ENCODE data around the gene TNIP1. TPM values are rescaled to one million over a fixed set of nuclear protein-coding genes. Genes with fewer than 3 reads are reported as not detected.

TNIP1 gene
- total and polyA plus RNA-seq, 2 experiments from 2014 or later, result 94.9 to 134 TPM

DNA sequence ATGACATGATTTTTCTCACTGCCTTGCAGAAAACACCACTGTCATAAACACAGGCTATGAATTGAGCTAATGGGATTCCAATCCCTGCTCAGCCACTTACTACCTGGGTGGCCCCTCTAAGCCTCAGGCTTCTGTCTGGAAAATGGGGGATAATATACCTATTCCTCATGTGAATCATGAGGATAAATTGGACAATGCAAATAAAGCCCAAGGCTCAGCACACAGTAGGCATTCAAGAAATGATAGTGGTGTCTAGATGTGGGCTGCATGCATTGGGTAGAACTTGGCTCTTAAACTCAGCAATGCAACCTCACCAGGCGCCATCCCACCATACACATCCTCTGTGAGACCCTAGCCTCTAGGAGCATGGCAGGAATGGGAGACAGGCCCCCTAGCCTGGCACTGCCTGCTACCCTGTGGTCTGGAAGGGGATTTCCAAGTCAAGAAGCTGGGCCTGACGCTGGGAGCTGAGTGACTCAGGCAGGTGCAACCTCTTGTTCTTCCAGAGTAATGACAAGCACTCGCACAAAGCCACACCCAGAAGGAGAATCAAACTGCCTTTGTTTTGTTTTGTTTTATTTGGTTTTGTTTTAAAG is 2.3 kb upstream of the TNIP1 start:
- Histone ChIP-seq H3K27me3 (no peaks in the 10 kb centered on the region), H3K9me3 (ENCODE audit: low read depth) (no peaks in the 10 kb centered on the region), H3K27ac (no peak overlapping the region), H3K4me1 (ENCODE audit: low read depth) (peaks cover 22% of the 10 kb centered on the region), H3K36me3 (no peaks in the 10 kb centered on the region), H3K4me3 (no peak overlapping the region)
- no peak for TF ChIP-seq CTCF (IDR thresholded peaks at IDR 0.05; ENCODE audit: low read depth, low read length)
- no peak for DNase-seq (ENCODE audit: low read depth in 1 of 2, low spot score in 1 of 2)

- Histone ChIP-seq H3K27ac (peak overlapping the region; percentile 98), H3K36me3 (no peaks in the 10 kb centered on the region), H3K4me3 (peak overlapping the region; percentile 69), H3K9me3 (ENCODE audit: low read depth) (no peaks in the 10 kb centered on the region), H3K4me1 (ENCODE audit: low read depth) (peaks cover 22% of the 10 kb centered on the region), H3K27me3 (no peaks in the 10 kb centered on the region)
- peak; percentile 31 for TF ChIP-seq CTCF (IDR thresholded peaks at IDR 0.05; ENCODE audit: low read depth, low read length)
- DNase-seq (ENCODE audit: low read depth in 1 of 2, low spot score in 1 of 2), result peak; percentile 46 to 54
These were observed 1.6 kb upstream of the TNIP1 start for GRCh38 chr5:151082282-151082902.

DNA sequence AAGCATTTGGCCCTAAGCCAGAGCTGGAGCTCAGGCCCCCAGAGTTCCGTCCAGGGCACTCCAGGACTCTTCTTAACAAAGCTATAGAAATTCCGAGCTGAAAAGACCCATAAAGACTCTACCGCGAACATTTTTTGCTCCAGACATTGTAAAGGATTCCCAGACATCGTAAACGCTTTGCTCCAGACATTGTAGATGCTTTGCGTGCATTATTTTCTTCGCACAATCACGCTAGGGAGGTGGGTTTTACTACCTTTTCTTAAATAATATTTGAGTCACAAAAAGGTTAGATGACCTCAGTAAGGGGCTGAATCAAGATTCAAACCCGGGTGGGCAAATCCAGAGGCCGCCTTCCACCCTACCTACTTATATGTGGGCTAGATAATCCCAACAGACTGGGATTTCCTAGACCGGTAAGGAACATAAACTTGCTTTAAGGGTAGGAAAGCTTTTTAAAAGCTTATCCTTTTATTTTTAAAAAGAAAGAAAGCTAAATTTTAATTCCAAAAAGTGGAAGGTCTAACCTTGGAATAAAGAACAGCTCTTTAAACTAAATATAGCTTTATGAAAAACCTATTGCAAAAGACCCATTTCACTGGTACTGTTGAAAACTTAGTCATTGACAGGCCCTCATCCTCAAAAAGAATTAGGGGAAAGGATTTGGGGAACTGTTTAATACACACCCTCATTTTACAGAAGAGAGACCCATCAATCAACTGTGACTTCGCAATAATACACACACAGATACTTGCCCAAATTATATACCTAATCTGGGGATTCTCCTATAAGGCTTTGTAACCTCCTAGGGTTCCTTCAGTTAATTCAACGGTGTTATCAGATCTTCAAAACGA is 822 bp upstream of the TNIP1 start:
- H3K27me3 ChIP-seq, result no peaks in the 10 kb centered on the region
- DNase-seq (ENCODE audit: low read depth in 1 of 2, low spot score in 1 of 2), result peak; percentile 85 to 86
- no peak for TF ChIP-seq CTCF (IDR thresholded peaks at IDR 0.05; ENCODE audit: low read depth, low read length)
- peaks cover 22% of the 10 kb centered on the region for H3K4me1 ChIP-seq (ENCODE audit: low read depth)
- H3K27ac ChIP-seq, result peak overlapping the region; percentile 98
- H3K36me3 ChIP-seq, result no peaks in the 10 kb centered on the region
- no peaks in the 10 kb centered on the region for H3K9me3 ChIP-seq (ENCODE audit: low read depth)
- peak overlapping the region; percentile 69 for H3K4me3 ChIP-seq

GRCh38 chr5:151079838-151080612 is 809 bp downstream of the TNIP1 start:
- no peaks in the 10 kb centered on the region for H3K27me3 ChIP-seq
- H3K27ac ChIP-seq, result peak overlapping the region; percentile 98
- H3K36me3 ChIP-seq, result no peaks in the 10 kb centered on the region
- peak in 1 of 2 donors; percentile 67 for DNase-seq (ENCODE audit: low read depth in 1 of 2, low spot score in 1 of 2)
- peaks cover 15% of the 10 kb centered on the region for H3K4me1 ChIP-seq (ENCODE audit: low read depth)
- peak overlapping the region; percentile 69 for H3K4me3 ChIP-seq
- H3K9me3 ChIP-seq (ENCODE audit: low read depth), result no peaks in the 10 kb centered on the region
- no peak for TF ChIP-seq CTCF (IDR thresholded peaks at IDR 0.05; ENCODE audit: low read depth, low read length)
